Dermis lymphatic vessel endothelial cell (primary cell): ENCODE measurements around the gene TRIM7. TPM values are rescaled to one million over a fixed set of nuclear protein-coding genes. Genes with fewer than 3 reads are reported as not detected.

Experiments used
- total RNA-seq: library from RNA; depleted of rRNA; stranded (reverse); fragments of >200 nt; gene quantifications from 2 replicates; pipeline ENCODE4 v1.2.1, GENCODE V29; 2014

The TRIM7 gene
- total RNA-seq, result 1.7 and 1.8 TPM in 2 replicates

GRCh38 chr5:181204826-181205760, at the start of gene TRIM7:
TRIM7 (minus strand) TSS chr5:181205196; CDS start chr5:181205110, 86 bp downstream.

GRCh38 chr5:181243564-181244343, 38.8 kb upstream of the TRIM7 start, which contains the start of gene RACK1:
RACK1 (minus strand) TSS chr5:181243906; CDS start chr5:181243800, 106 bp downstream.

DNA sequence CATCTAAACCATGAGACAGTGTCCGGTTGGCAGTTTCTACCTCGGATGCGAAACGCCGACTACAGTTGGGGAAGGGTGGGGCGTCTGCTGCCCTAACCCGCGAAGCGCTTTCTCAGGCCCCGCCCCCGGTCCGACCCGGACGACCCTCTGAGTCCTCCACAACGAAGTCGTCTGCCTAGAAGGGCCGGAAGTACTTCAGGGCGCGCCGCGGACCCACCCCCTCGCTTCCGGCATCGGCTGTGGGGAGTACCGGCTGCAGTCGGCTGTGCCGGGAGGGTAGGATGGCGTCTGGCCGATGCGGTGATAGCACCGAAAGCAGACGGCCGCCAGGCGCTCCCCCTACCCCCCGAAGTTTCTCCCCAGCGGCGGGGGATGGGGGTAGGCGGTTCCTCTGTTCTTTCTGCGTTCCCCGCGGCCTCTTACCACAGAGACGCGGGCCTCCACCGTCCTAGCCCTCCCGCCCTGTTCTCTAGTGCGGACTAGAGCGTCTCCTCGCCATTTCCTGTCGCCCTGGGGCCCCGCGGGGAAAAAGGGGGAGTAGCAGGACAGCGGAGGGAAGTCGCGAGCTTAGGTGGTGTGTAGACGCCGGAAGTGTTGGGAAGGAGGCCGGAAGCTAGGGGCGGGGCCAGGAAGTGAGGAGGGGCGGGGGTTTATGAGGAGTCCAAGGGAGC, 18.2 kb upstream of the TRIM7 start, which contains the start of gene TRIM41:
Gene TRIM41, plus strand, starts transcription at position 224 of the 671 bp plus-strand sequence. CDS start 719 bp downstream, outside the sequence.

DNA sequence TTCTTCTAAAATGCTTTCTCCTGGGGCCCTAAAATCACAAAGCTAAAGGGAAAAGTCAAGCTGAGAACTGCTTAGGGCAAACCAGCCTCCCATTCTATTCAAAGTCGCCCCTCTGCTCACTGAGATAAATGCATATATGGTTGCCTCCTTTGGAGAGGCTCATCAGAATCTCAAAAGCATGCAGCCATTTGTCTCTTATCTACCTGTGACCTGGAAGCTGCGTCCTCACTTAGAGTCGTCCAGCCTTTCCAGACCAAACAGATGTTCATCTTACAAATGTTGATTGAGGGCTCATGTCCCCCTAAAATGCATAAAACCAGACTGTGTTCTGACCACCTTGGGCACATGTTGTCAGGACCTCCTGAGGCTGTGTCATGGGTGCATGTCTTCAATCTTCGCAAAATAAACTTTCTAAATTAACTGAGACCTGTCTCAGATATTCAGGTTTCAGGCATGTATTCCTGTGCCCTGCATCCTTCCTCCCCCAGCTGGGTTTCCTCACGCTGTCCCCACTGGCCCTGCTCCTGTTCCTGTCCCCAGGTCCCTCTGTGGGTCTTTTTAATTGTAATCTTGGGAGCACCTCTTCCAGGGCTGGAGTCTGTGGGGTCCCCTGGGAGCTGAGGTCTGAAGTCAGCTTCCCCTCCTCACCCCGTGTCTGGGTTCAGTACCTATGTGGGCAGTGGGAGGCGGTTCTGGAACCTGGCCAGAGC, 57.9 kb downstream of the TRIM7 start, which contains the start of gene OR2V2:
Gene OR2V2, plus strand, starts transcription at position 660 of the 710 bp plus-strand sequence. CDS start 7,357 bp downstream, outside the sequence.

Other genes starting within 250 kb of the TRIM7 start
- under 0.01 TPM in 2 replicates for gene BTNL3, start 216.3 kb downstream of the TRIM7 start, total RNA-seq
- 0.11 and 0.60 TPM in 2 replicates for gene BTNL9, start 164.9 kb downstream of the TRIM7 start, total RNA-seq
- not detected in 2 replicates for gene OR2V1, start 74.0 kb downstream of the TRIM7 start, total RNA-seq
- 0.11 TPM in 1 of 2 replicates, not detected in the other for gene OR2V2, start 57.6 kb downstream of the TRIM7 start, total RNA-seq
- gene TRIM41, start 18.1 kb upstream of the TRIM7 start, total RNA-seq, result 8.2 and 9.3 TPM in 2 replicates
- gene RACK1, start 38.7 kb upstream of the TRIM7 start, total RNA-seq, result 7,121 and 7,227 TPM in 2 replicates
- 4.2 and 5.7 TPM in 2 replicates for gene TRIM52, start 55.9 kb upstream of the TRIM7 start, total RNA-seq
- not detected in 2 replicates for gene OR4F3, start 162.1 kb upstream of the TRIM7 start, total RNA-seq